ENCODE measurements around the gene ASPG.

DNA sequence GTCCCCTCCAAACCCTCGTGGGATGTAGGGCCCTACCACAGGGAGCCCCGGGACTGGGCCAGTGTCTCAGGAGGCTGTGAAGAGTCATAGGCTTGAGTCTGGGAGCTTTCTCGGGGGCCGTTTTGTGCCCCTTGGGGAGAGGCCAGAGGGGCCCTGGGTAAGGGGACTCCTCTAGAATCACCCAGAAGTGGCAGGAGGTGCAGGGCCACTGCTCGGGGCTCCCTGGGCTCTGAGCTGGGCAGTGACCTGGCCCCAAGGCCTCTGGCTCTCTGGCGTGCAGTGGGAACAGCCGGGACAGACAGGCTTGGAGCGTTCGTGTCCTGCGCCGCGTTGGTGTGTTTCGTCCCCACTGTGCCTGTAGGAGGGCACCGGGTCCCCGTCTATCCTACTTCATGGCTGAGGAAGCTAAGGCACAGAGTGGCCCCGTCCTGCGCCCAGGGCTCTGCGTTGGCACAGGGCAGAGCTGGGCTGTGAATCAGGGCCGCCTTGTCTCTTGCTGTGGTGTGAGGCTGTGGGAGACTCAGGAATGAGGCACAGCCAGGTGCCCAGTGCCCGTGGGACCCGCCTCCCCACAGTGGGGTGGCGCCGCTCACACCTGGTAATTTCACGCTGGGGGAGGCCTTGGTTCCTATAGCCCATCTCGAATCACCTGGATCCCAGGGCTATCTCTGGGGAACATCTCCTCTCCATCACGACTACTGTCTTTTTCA is 29.1 kb downstream of the ASPG start:
- TF ChIP-seq CTCF (IDR thresholded peaks at IDR 0.05) (no peak), POLR2A (IDR thresholded peaks at IDR 0.05) (no peak)

Measured in esophagus squamous epithelium (tissue), 4 donors.